ENCODE data around the gene RELN.

RELN gene

GRCh38 chr7:103680161-103681144 is 309.0 kb downstream of the RELN start:
- no peak for DNase-seq (ENCODE audit: low spot score)

- DNase-seq (ENCODE audit: low spot score) = no peak
Measured at GRCh38 chr7:103679151-103680132, 310.0 kb downstream of the RELN start.

- DNase-seq (ENCODE audit: low spot score) = no peak
Measured at GRCh38 chr7:103668279-103668941, 321.0 kb downstream of the RELN start.

- DNase-seq (ENCODE audit: low spot score) = no peak
Measured at GRCh38 chr7:103666326-103666725, 323.1 kb downstream of the RELN start.

- no peak for DNase-seq (ENCODE audit: low spot score)
Measured at GRCh38 chr7:103664577-103664976, 324.9 kb downstream of the RELN start.

GRCh38 chr7:103660455-103661371 is 328.7 kb downstream of the RELN start:
- DNase-seq (ENCODE audit: low spot score) = no peak

DNA sequence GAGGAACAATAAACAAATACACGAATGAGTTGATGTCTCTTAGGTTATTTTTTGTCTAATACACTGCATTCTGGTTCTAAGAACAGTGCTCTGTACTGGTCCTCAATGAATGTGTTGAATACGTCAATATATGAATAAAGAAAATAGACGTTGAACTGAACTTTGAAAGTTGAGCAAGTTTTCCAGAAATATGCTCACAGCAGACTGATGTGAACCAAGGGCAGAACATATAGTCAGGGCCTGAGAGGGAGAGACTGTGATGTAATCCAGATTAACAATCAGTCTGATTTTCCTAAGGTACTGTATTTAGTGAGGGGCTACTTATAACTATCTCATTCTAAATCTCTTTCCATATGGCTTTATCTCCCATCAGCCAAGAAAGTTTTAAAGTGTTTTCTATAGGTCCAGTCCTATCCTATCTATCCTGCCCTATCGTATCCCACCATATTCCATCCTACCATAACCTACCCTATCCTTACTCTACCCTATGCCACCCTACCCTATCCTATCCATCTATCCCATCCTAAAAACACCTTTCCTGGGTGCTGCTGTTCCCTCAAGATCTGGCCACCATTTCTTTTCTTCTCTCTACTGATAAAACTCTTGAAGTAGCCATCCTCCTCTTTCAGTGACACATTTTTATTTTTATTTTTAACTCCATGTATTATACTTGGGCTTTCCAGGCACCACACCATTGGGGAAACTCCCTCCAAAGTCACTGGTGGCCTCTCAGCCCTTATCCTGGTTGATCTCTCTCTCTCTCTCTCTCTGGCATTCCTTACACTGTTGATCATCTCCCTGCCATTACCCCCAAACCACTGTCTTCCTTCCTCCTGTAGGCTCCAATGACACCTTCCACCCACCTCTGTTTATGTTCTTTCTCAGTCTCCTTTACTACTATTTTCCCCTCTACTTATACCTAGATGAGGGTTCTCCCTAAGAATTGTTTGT is 331.1 kb downstream of the RELN start:
- DNase-seq (ENCODE audit: low spot score) = no peak

GRCh38 chr7:103657474-103657894 is 332.0 kb downstream of the RELN start:
- DNase-seq (ENCODE audit: low spot score) = no peak

DNA sequence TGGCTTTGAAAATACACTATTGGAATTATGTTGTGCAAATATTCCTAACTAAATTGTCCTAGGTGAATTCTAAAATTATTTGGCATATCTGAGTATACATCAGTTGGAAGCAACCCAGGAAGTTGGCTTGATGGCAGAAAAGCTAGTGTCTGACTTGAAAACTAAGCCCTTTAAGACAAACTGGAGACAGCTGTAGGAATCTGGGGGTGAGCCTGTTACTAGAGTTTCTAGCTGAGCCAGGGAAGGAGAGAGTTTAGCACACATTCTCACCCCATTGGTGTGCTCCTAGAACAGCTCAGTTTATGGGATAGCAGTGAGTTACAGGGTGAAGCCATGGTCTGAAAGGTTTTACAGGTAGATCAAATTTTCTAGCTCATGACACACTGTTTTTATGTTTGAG is 333.2 kb downstream of the RELN start:
- DNase-seq (ENCODE audit: low spot score) = no peak

DNA sequence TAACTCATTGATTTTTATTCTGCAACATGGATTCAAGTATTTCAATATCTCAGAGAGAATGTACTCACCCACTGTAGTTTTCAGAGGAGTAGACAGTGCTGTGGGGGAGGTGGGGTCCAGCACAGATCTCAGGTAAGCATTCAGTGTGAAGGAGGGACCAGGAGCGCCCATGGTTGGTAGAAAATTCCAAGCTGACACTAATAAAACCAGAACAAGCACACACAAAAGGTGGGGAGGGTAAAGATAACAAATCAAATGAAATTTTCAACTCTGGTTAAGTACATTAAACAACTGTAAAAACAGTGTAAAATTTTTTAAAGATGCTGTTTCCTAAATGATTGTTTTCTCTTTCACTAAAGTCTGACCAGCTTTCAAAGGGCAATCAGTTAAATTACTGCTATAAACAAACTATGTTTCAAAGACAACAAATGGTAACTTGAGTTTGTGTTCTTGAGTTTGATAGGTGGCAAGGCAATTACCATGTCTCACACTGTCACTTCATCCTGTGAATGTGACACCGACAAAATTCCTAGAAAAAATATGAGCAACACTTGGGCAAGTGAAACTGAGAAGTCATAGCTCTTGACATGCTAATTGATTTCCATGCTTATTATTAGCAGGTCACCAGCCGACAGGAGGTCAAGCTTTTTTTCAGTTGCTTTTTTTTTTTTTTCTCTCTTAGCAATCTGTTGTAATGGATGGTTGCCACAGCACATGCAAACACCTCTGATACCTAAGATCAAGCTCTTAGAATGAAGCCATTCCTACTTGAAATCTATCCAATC is 337.7 kb downstream of the RELN start:
- no peak for DNase-seq (ENCODE audit: low spot score)

GRCh38 chr7:103649052-103649451 is 340.4 kb downstream of the RELN start:
- DNase-seq (ENCODE audit: low spot score) = no peak

GRCh38 chr7:103648135-103648534 is 341.3 kb downstream of the RELN start:
- no peak for DNase-seq (ENCODE audit: low spot score)

DNA sequence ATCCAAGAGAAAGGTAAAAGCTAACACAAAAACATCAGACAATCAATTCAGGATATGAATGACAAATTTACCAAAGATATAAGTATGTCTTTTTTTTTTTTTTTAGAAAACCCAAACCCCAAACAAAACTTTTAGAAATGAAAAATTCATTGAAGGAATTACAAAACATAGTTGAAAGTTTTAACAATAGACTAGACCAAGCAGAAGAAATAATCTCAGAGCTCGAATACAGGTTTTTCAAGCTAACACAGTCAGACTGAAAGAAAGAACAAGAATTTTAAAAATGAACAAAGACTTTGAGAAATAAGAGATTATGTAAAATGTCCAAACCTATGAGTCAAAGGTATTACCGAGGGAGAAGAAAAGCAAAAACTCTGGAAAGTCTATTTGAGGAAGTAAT is 345.1 kb downstream of the RELN start:
- DNase-seq (ENCODE audit: low spot score) = no peak

GRCh38 chr7:103640031-103640779 is 349.3 kb downstream of the RELN start:
- peak; percentile 22 for DNase-seq (ENCODE audit: low spot score)

GRCh38 chr7:103637726-103638125 is 351.7 kb downstream of the RELN start:
- no peak for DNase-seq (ENCODE audit: low spot score)

DNA sequence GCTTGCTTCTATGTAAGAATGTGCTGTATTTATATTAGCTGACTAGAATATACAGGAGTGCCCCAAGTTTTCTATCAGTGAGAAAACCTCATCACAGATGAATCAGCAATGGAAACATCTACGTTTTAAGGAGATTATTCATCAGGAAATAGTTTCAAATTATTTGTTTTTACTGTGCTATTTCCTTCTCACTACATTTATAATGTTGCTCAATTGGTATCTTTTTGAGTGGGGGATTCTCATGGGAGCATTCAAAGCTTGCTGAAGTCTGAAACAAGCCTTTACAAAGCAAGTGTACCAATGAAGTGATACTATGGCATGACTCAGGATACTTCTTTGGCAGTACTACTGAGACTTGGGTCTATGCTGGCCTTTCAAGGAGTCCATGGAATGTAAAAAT is 352.4 kb downstream of the RELN start:
- DNase-seq (ENCODE audit: low spot score) = peak; percentile 41

- DNase-seq (ENCODE audit: low spot score) = no peak
Measured at GRCh38 chr7:103636153-103636552, 353.3 kb downstream of the RELN start.

DNA sequence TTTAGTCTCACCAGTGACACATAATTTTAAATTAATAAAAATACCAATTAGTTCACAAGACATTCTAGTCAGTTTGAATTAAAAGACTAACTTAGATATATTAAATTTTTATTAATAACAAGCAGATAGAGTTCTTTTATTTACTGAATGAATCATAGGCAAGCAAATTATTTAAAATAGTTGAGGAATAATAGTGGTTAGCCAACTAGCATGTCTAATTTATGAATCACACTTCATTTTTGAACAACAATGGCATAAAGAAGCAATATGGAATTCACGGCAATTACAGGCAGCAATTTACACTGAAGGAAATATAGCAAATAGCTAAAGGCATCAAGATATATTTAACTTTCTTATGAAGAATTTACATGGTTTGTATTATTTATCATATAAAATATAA is 356.5 kb downstream of the RELN start:
- DNase-seq (ENCODE audit: low spot score) = no peak
